Transverse colon (tissue), 4 donors: ENCODE results near the gene PCDHGA4.

ENCODE experiments used
- POLR2A ChIP-seq: fragments of 450-650 bp; IDR thresholded peaks from one replicate; pipeline ENCODE4 v1.6.1; 2016; ENCODE audit warnings: antibody characterized with exemption, mild to moderate bottlenecking, moderate library complexity
- POLR2AphosphoS5 ChIP-seq, 3 donors: sonication (generic); formaldehyde crosslinking; IDR thresholded peaks; one replicate each; pipeline ENCODE4 v1.6.1; 2016; ENCODE audit warnings: antibody characterized with exemption in 3 of 3
- TF ChIP-seq, protein P1 (sequence below), 5 experiments: fragments of 200-600 bp in 3 of 5; fragments of 450-650 bp in 2 of 5; sonication (generic) in 3 of 5; IDR thresholded peaks; 1 replicate in 2 of 5; 2 replicates in 3 of 5; pipeline ENCODE4 v1.5.1; 2016 to 2017; ENCODE audit warnings: antibody characterized with exemption in 5 of 5, inconsistent platforms in 3 of 5, mild to moderate bottlenecking in 2 of 5, moderate library complexity in 1 of 5

GRCh38 chr5:141338538-141339306 lies 16.1 kb upstream of the PCDHGA4 start, which contains the start of gene PCDHGA2:
- TF ChIP-seq, protein P1, sequence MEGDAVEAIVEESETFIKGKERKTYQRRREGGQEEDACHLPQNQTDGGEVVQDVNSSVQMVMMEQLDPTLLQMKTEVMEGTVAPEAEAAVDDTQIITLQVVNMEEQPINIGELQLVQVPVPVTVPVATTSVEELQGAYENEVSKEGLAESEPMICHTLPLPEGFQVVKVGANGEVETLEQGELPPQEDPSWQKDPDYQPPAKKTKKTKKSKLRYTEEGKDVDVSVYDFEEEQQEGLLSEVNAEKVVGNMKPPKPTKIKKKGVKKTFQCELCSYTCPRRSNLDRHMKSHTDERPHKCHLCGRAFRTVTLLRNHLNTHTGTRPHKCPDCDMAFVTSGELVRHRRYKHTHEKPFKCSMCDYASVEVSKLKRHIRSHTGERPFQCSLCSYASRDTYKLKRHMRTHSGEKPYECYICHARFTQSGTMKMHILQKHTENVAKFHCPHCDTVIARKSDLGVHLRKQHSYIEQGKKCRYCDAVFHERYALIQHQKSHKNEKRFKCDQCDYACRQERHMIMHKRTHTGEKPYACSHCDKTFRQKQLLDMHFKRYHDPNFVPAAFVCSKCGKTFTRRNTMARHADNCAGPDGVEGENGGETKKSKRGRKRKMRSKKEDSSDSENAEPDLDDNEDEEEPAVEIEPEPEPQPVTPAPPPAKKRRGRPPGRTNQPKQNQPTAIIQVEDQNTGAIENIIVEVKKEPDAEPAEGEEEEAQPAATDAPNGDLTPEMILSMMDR (IDR thresholded peaks at IDR 0.05) = no peak
- TF ChIP-seq POLR2AphosphoS5 (IDR thresholded peaks at IDR 0.05) = no peak
- no peak for TF ChIP-seq POLR2A
